Right lobe of liver (tissue), 6 donors: ENCODE data around the gene VWA5B2. TPM values are rescaled to one million over a fixed set of nuclear protein-coding genes. Genes with fewer than 3 reads are reported as not detected.

ENCODE experiments used
- ATAC-seq, 4 donors: fragments of 200-7000 bp; cut with Tn5 transposase; one replicate each; pipeline ENCODE4 v1.9.1; 2020; ENCODE audit warnings: mild to moderate bottlenecking in 4 of 4, moderate library complexity in 4 of 4
- DNase-seq, 3 donors: peaks; one replicate each; pipeline ENCODE4 v3.0.0-alpha.2; 2020
- H3K27ac ChIP-seq, 3 donors: fragments of 200-600 bp; one replicate each; pipeline ENCODE4 v1.8.0; 2022
- H3K27me3 ChIP-seq, 2 donors: fragments of 200-600 bp; one replicate each; pipeline ENCODE4 v1.8.0; 2022
- H3K36me3 ChIP-seq, 4 donors: fragments of 200-600 bp; sonication (generic) in 1 of 4; one replicate each; pipeline versions ENCODE4 v1.5.1 to v1.8.0; 2017 to 2022; ENCODE audit warnings: control low read depth in 1 of 4
- H3K4me1 ChIP-seq, 4 donors: fragments of 200-600 bp; sonication (generic) in 1 of 4; one replicate each; pipeline versions ENCODE4 v1.5.1 to v1.8.0; 2017 to 2022; ENCODE audit warnings: control low read depth in 1 of 4
- H3K4me3 ChIP-seq, 3 donors: fragments of 200-600 bp; one replicate each; pipeline ENCODE4 v1.8.0; 2022
- H3K9me3 ChIP-seq, 4 donors: fragments of 200-600 bp; sonication (generic) in 1 of 4; one replicate each; pipeline versions ENCODE4 v1.5.1 to v1.8.0; 2017 to 2022; ENCODE audit warnings: control low read depth in 1 of 4
- POLR2A ChIP-seq: fragments of 450-650 bp; IDR thresholded peaks from one replicate; pipeline ENCODE4 v1.6.1; 2017; ENCODE audit warnings: antibody characterized with exemption, mild to moderate bottlenecking
- WGBS: methylation state at CpG from one replicate; pipeline ENCODE4 v1.1.6; 2018; ENCODE audit warnings: low coverage, low lambda C conversion rate; ENCODE audit not compliant: insufficient coverage; ENCODE audit errors: missing lambda C conversion rate; 5-methylcytosine and 5-hydroxymethylcytosine counted together
- intact Hi-C, 2 donors: fragments of 100-400 bp; cut with DNase I; formaldehyde crosslinking; loops; one replicate each; pipeline versions ENCODE4 v1.11.2 to v1.14.1; 2022
- total RNA-seq, 6 experiments: library from RNA; depleted of rRNA in 2 of 6; stranded (reverse); fragments of >200 nt in 2 of 6; fragmentation: NEBNext Ultra II Directional in 3 of 6; extraction: Animal tissue kit (Norgen Biotek cat#: 25700) in 3 of 6; gene quantifications; one replicate each; pipeline versions ENCODE4 v1.1.0 to v1.2.4, GENCODE V29; 2016 to 2023
- TF ChIP-seq, protein P1 (sequence below), 4 donors: fragments of 200-600 bp in 3 of 4; fragments of 450-650 bp in 1 of 4; IDR thresholded peaks; one replicate each; pipeline versions ENCODE4 v1.5.1 to v1.8.0; 2016 to 2022; ENCODE audit warnings: antibody characterized with exemption in 4 of 4, mild to moderate bottlenecking in 2 of 4
- donor health status: DM: no; HTN: yes; CAD: no.
- donor health status: DM: no; HTN: no; CAD: no.
- donor health status: DM: no; HTN: no; CAD: no.
- donor health status: DM: no; HTN: yes; CAD: no.
- donor health status: DM: no; HTN: yes; CAD: no.

Gene VWA5B2
- total RNA-seq, 6 experiments from 2014 or later = 0.21 to 0.59 (median 0.25) TPM; not detected in 3

- intact Hi-C loops = no loop called here
- H3K27me3 ChIP-seq = no peaks in the 10 kb centered on the region
- ATAC-seq (peak in 1 of 4 donors; percentile 30), DNase-seq (no peak)
- peaks cover 7 to 38% (median 16%) of the 10 kb centered on the region in 4 donors for H3K36me3 ChIP-seq
- WGBS = 80% methylated on average over 1 of the region's 6 CpGs
- no peaks in the 10 kb centered on the region for H3K4me1 ChIP-seq
- no peak overlapping the region for H3K27ac ChIP-seq
- no peak overlapping the region for H3K4me3 ChIP-seq
- TF ChIP-seq, protein P1, sequence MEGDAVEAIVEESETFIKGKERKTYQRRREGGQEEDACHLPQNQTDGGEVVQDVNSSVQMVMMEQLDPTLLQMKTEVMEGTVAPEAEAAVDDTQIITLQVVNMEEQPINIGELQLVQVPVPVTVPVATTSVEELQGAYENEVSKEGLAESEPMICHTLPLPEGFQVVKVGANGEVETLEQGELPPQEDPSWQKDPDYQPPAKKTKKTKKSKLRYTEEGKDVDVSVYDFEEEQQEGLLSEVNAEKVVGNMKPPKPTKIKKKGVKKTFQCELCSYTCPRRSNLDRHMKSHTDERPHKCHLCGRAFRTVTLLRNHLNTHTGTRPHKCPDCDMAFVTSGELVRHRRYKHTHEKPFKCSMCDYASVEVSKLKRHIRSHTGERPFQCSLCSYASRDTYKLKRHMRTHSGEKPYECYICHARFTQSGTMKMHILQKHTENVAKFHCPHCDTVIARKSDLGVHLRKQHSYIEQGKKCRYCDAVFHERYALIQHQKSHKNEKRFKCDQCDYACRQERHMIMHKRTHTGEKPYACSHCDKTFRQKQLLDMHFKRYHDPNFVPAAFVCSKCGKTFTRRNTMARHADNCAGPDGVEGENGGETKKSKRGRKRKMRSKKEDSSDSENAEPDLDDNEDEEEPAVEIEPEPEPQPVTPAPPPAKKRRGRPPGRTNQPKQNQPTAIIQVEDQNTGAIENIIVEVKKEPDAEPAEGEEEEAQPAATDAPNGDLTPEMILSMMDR (IDR thresholded peaks at IDR 0.05) = no peak
- no peak for TF ChIP-seq POLR2A
- H3K9me3 ChIP-seq = no peaks in the 10 kb centered on the region
Observed at GRCh38 chr3:184196536-184196935, 32.8 kb upstream of the VWA5B2 start.

DNA sequence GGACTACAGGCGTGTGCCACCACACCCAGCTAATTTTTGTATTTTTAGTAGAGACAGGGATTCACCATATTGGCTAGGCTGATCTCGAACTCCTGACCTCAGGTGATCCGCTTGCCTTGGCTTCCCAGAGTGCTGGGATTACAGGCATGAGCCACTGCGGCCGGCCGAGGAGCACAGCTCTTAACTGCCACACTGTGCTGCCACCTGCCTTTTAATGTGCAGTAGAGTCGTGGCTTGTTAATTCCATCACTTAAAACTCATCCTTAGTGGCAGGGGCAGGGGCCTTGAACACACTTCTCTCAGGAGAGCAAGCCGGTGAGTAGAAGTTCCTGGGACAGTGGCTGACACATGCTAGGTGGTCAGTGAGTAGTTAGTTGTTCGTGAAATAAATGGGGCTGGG is 30.9 kb upstream of the VWA5B2 start:
- intact Hi-C loops = no loop called here
- 78% methylated on average over 6 of the region's 9 CpGs for WGBS
- ATAC-seq = peak in 1 of 4 donors; percentile 7

DNA sequence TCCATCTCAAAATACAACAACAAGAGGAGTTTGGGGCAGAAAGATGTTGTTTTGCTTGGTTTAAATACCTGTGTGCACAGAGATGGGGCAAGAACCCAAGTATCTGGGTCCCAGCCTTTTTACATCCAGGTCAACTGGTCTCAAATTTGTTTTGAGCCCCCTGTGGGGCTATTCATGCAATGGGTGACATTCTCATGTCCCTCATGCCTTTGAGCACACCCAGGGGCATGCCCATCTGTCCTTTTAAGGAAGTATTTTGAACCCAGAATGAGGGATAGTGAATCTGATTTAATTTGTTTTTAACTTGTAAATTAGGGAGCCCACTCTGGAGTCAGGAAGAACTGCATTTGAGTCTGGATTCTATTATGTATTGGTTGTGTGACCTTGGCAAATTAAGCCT is 28.6 kb upstream of the VWA5B2 start:
- no peak for ATAC-seq
- no peaks in the 10 kb centered on the region for H3K9me3 ChIP-seq
- no peaks in the 10 kb centered on the region for H3K27me3 ChIP-seq
- intact Hi-C loops = no loop called here
- no peak overlapping the region for H3K4me3 ChIP-seq
- H3K36me3 ChIP-seq = no peaks in the 10 kb centered on the region
- TF ChIP-seq, protein P1 (IDR thresholded peaks at IDR 0.05) = no peak
- TF ChIP-seq POLR2A = no peak
- no peaks in the 10 kb centered on the region for H3K4me1 ChIP-seq
- DNase-seq = no peak
- H3K27ac ChIP-seq = no peak overlapping the region

More for the DNA sequence above, 30.9 kb upstream of the VWA5B2 start:
- no peaks in the 10 kb centered on the region for H3K4me1 ChIP-seq
- no peak for DNase-seq
- TF ChIP-seq, protein P1 (IDR thresholded peaks at IDR 0.05) = no peak
- H3K9me3 ChIP-seq = no peaks in the 10 kb centered on the region
- no peak overlapping the region for H3K4me3 ChIP-seq
- H3K36me3 ChIP-seq = peaks cover 0 to 18% (median 4%) of the 10 kb centered on the region in 4 donors
- H3K27ac ChIP-seq = no peak overlapping the region
- no peaks in the 10 kb centered on the region for H3K27me3 ChIP-seq

DNA sequence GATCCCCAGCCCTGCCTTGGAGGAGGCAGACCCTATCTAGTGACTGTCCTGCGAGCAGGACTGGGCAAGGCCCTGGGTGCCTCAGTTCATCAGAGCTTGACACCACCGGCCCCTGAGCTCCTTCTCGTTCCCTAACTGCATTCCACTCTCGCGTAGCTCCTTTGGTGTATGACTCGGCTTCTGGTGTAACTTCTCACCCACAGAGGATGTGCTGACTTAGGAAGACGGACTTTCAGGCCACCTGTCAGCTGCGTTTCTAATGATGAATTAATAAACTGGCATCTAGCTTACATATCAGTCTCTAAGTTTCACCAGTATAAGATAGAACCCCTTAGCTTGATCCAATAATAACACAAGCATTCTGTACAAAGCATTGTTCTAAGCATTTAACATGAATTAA is 25.9 kb upstream of the VWA5B2 start:
- DNase-seq = no peak
- Histone ChIP-seq H3K9me3 (no peaks in the 10 kb centered on the region), H3K4me1 (no peaks in the 10 kb centered on the region), H3K4me3 (no peak overlapping the region), H3K27me3 (no peaks in the 10 kb centered on the region), H3K36me3 (no peaks in the 10 kb centered on the region), H3K27ac (no peak overlapping the region)
- no CpG with 5 or more reads among the region's 8 CpGs for WGBS
- intact Hi-C loops = no loop called here
- no peak for ATAC-seq
- TF ChIP-seq POLR2A = no peak
- TF ChIP-seq, protein P1 (IDR thresholded peaks at IDR 0.05) = no peak
